Adrenal gland (tissue), 12 donors: ENCODE results near the gene CCDC148. TPM values are rescaled to one million over a fixed set of nuclear protein-coding genes. Genes with fewer than 3 reads are reported as not detected.

ENCODE experiments used
- DNase-seq, 7 donors: peaks; one replicate each; pipeline ENCODE4 v3.0.0-alpha.2; 2019 to 2020
- H3K27ac ChIP-seq, 5 donors: fragments of 200-600 bp; sonication (generic) in 4 of 5; 1 replicate in 3 of 5; 2 replicates in 2 of 5; pipeline versions ENCODE4 v1.5.1 to v1.8.0; 2016 to 2020; ENCODE audit warnings: mild to moderate bottlenecking in 1 of 5
- H3K27me3 ChIP-seq: fragments of 200-600 bp; 2 replicates; pipeline ENCODE4 v1.8.0; 2021
- H3K36me3 ChIP-seq, 2 donors: fragments of 200-600 bp; replicated peaks in 1 of 2; 1 replicate in 1 of 2; 2 replicates in 1 of 2; pipeline versions ENCODE4 v1.5.1 to v1.8.0; 2018 to 2022
- H3K4me1 ChIP-seq, 2 donors: fragments of 200-600 bp; replicated peaks in 1 of 2; 1 replicate in 1 of 2; 2 replicates in 1 of 2; pipeline versions ENCODE4 v1.5.1 to v1.8.0; 2018 to 2021
- H3K4me3 ChIP-seq, 4 donors: fragments of 200-600 bp; sonication (generic) in 3 of 4; one replicate each; pipeline ENCODE4 v1.5.1; 2016 to 2018
- H3K9me3 ChIP-seq, 3 donors: fragments of 200-600 bp; sonication (generic) in 1 of 3; replicated peaks in 1 of 3; 1 replicate in 2 of 3; 2 replicates in 1 of 3; pipeline versions ENCODE4 v1.5.1 to v1.8.0; 2016 to 2021
- POLR2A ChIP-seq, 2 donors: fragments of 450-650 bp; IDR thresholded peaks; one replicate each; pipeline ENCODE4 v1.6.1; 2017; ENCODE audit warnings: antibody characterized with exemption in 2 of 2, mild to moderate bottlenecking in 2 of 2, moderate library complexity in 1 of 2
- WGBS, 4 donors: extraction: QIAGEN DNeasy Blood & Tissue Kit in 2 of 4; methylation state at CpG; one replicate each; pipeline versions ENCODE4 v1.1.5 to v1.1.7; 2013 to 2017; 5-methylcytosine and 5-hydroxymethylcytosine counted together
- intact Hi-C, 2 donors: fragments of 100-400 bp; cut with DNase I; formaldehyde crosslinking; loops; one replicate each; pipeline versions ENCODE4 v1.14.1 to v1.15.0; 2022 to 2023
- polyA plus RNA-seq, 3 donors: library from polyadenylated mRNA; stranded (reverse); fragments of 200-250 nt in 2 of 3; fragments of 350-450 nt in 1 of 3; fragmentation: Illumina TruSeq in 1 of 3; extraction: RNeasy Lipid Tissue Mini Kit (QIAGEN cat#74804) in 1 of 3; gene quantifications; one replicate each; pipeline ENCODE4 v1.2.3, GENCODE V29; 2013 to 2014
- total RNA-seq, 9 donors: library from RNA; depleted of rRNA in 4 of 9; stranded (reverse); fragments of >200 nt in 4 of 9; fragments of 120-200 nt in 1 of 9; fragmentation: NEBNext Ultra II Directional in 1 of 9; extraction: Animal tissue kit (Norgen Biotek cat#: 25700) in 1 of 9; gene quantifications; one replicate each; pipeline versions ENCODE4 v1.1.0 to v1.2.4, GENCODE V29; 2013 to 2023
- TF ChIP-seq, protein P1 (sequence below), 6 experiments: fragments of 450-650 bp in 4 of 6; fragments of 200-600 bp in 2 of 6; sonication (generic) in 1 of 6; IDR thresholded peaks; 1 replicate in 5 of 6; 2 replicates in 1 of 6; pipeline versions ENCODE4 v1.5.1 to v1.8.0; 2016 to 2021; ENCODE audit warnings: antibody characterized with exemption in 6 of 6, mild to moderate bottlenecking in 2 of 6, moderate library complexity in 1 of 6
- donor health status: healthy with polysubstance abuse.
- donor health status: Bipolar disorder and iron deficiency.
- donor health status: DM: yes; HTN: yes; CAD: no.
- donor health status: DM: no; HTN: no; CAD: no.
- donor health status: DM: no; HTN: no; CAD: no.
- donor health status: DM: yes; HTN: yes; CAD: no.

The CCDC148 gene
- total and polyA plus RNA-seq, 12 donors: 0.24 to 1.6 (median 0.56) TPM; not detected in 2

DNA sequence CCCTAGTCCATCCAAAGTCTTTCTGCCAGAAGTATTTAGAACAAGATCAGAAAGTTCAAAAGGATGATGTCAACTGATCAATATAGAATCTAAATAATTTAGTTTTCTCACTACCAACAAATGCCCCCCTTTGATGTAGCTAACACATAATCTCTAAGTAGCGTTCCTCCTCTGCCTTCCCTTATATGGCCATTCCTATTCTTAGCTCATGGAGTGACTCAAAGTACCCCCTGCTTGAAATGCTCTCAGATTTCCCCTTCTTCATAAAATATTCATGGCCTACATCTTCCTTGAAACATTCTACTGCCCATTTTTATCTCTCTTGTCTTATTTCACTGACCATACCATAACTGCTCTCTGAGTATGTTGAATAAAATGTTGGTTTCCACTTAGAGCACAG, 203.4 kb downstream of the CCDC148 start:
- no peak overlapping the region for H3K4me3 ChIP-seq
- TF ChIP-seq, protein P1, sequence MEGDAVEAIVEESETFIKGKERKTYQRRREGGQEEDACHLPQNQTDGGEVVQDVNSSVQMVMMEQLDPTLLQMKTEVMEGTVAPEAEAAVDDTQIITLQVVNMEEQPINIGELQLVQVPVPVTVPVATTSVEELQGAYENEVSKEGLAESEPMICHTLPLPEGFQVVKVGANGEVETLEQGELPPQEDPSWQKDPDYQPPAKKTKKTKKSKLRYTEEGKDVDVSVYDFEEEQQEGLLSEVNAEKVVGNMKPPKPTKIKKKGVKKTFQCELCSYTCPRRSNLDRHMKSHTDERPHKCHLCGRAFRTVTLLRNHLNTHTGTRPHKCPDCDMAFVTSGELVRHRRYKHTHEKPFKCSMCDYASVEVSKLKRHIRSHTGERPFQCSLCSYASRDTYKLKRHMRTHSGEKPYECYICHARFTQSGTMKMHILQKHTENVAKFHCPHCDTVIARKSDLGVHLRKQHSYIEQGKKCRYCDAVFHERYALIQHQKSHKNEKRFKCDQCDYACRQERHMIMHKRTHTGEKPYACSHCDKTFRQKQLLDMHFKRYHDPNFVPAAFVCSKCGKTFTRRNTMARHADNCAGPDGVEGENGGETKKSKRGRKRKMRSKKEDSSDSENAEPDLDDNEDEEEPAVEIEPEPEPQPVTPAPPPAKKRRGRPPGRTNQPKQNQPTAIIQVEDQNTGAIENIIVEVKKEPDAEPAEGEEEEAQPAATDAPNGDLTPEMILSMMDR (IDR thresholded peaks at IDR 0.05): no peak
- TF ChIP-seq POLR2A (IDR thresholded peaks at IDR 0.05): no peak
- no peak overlapping the region for H3K27ac ChIP-seq
- intact Hi-C loops: no loop called here
- H3K9me3 ChIP-seq: no peaks in the 10 kb centered on the region
- DNase-seq: no peak
- H3K27me3 ChIP-seq: no peaks in the 10 kb centered on the region
- H3K36me3 ChIP-seq: no peaks in the 10 kb centered on the region
- H3K4me1 ChIP-seq: no peaks in the 10 kb centered on the region
- WGBS, 4 donors: 82 to 97% (median 86%) methylated on average over 1 of the region's 1 CpG

DNA sequence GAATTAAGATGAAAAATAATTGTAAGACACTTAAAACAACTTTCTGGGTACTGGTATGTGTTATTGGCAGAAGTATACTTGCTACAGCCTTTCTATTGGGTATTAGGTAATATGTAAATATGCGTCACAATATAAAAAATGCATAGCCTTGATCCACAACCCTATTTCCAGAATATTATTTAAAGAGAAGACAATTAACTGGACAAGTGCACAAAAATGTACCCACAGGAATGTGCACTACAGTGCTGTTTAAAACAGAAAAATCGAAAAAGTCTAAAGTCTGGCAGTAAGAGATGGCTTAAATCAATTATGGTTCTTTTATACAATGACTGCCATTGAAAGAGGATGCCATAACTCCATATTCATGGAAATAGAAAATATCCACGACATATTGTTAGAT, 205.2 kb downstream of the CCDC148 start:
- no peaks in the 10 kb centered on the region for H3K27me3 ChIP-seq
- H3K9me3 ChIP-seq: no peaks in the 10 kb centered on the region
- H3K27ac ChIP-seq: no peak overlapping the region
- 61 to 71% (median 69%) methylated on average over 3 of the region's 3 CpGs for WGBS, 4 donors
- intact Hi-C loops: no loop called here
- DNase-seq: no peak
- H3K4me3 ChIP-seq: no peak overlapping the region
- no peaks in the 10 kb centered on the region for H3K4me1 ChIP-seq
- H3K36me3 ChIP-seq: no peaks in the 10 kb centered on the region
- TF ChIP-seq, protein P1 (IDR thresholded peaks at IDR 0.05): no peak
- no peak for TF ChIP-seq POLR2A (IDR thresholded peaks at IDR 0.05)

- H3K9me3 ChIP-seq: no peaks in the 10 kb centered on the region
- WGBS, 4 donors: 58 to 87% (median 84%) methylated on average over 4 of the region's 4 CpGs
- no peak overlapping the region for H3K4me3 ChIP-seq
- H3K27me3 ChIP-seq: no peaks in the 10 kb centered on the region
- TF ChIP-seq, protein P1 (IDR thresholded peaks at IDR 0.05): no peak
- no peak for TF ChIP-seq POLR2A (IDR thresholded peaks at IDR 0.05)
- no peak overlapping the region for H3K27ac ChIP-seq
- intact Hi-C loops: no loop called here
- H3K4me1 ChIP-seq: no peaks in the 10 kb centered on the region
- no peak for DNase-seq
- H3K36me3 ChIP-seq: no peaks in the 10 kb centered on the region
Measured at GRCh38 chr2:158243392-158243791, 213.2 kb downstream of the CCDC148 start.

GRCh38 chr2:158242280-158242679, 214.3 kb downstream of the CCDC148 start:
- no peak overlapping the region for H3K27ac ChIP-seq
- no peaks in the 10 kb centered on the region for H3K27me3 ChIP-seq
- H3K9me3 ChIP-seq: no peaks in the 10 kb centered on the region
- intact Hi-C loops: no loop called here
- no peak for DNase-seq
- TF ChIP-seq POLR2A (IDR thresholded peaks at IDR 0.05): no peak
- TF ChIP-seq, protein P1 (IDR thresholded peaks at IDR 0.05): no peak
- WGBS, 4 donors: 70 to 85% (median 74%) methylated on average over 2 of the region's 2 CpGs
- no peak overlapping the region for H3K4me3 ChIP-seq
- H3K36me3 ChIP-seq: no peaks in the 10 kb centered on the region
- H3K4me1 ChIP-seq: no peaks in the 10 kb centered on the region
